Nephron (organoid): ENCODE data around the gene SAV1.

Source experiments
- H3K27ac Mint-ChIP-seq, 3 experiments: 2 replicates each; pipeline ENCODE4 v1.8.0; 2020; ENCODE audit warnings: mixed read lengths in 3 of 3, mild to moderate bottlenecking in 2 of 3, moderate library complexity in 1 of 3
- H3K27me3 Mint-ChIP-seq: 2 replicates; pipeline ENCODE4 v1.8.0; 2021; ENCODE audit warnings: low read depth, mild to moderate bottlenecking, moderate library complexity, mixed read lengths
- H3K36me3 Mint-ChIP-seq: 2 replicates; pipeline ENCODE4 v1.8.0; 2020; ENCODE audit warnings: low read depth, mixed read lengths
- H3K4me1 Mint-ChIP-seq: 2 replicates; pipeline ENCODE4 v1.8.0; 2020; ENCODE audit warnings: mixed read lengths
- H3K4me3 Mint-ChIP-seq, 3 experiments: 2 replicates each; pipeline ENCODE4 v1.8.0; 2020; ENCODE audit warnings: mild to moderate bottlenecking in 3 of 3, mixed read lengths in 3 of 3, moderate library complexity in 2 of 3
- H3K9me3 Mint-ChIP-seq: 2 replicates; pipeline ENCODE4 v1.8.0; 2020; ENCODE audit warnings: mixed read lengths
- CTCF ChIP-seq, 3 experiments: fragments of 200-600 bp; sonication (generic); IDR thresholded peaks; one replicate each; pipeline ENCODE4 v1.5.0; 2021; ENCODE audit warnings: antibody characterized with exemption in 3 of 3; ENCODE audit not compliant: unreplicated experiment in 3 of 3

SAV1 gene

GRCh38 chr14:50677527-50678063 is 9.5 kb upstream of the SAV1 start:
- Mint-ChIP-seq H3K4me1 (no peaks in the 10 kb centered on the region), H3K27me3 (no peaks in the 10 kb centered on the region), H3K4me3 (no peak overlapping the region), H3K9me3 (peaks cover 8% of the 10 kb centered on the region), H3K27ac (peak overlapping the region in 1 of 3 experiments; percentile 17), H3K36me3 (no peaks in the 10 kb centered on the region)
- no peak for TF ChIP-seq CTCF (IDR thresholded peaks at IDR 0.05; ENCODE audit: unreplicated experiment in 3 of 3)

GRCh38 chr14:50676814-50677516 is 8.9 kb upstream of the SAV1 start:
- Mint-ChIP-seq H3K9me3 (peaks cover 5% of the 10 kb centered on the region), H3K36me3 (no peaks in the 10 kb centered on the region), H3K27ac (peak overlapping the region in 1 of 3 experiments; percentile 17), H3K27me3 (no peaks in the 10 kb centered on the region), H3K4me3 (no peak overlapping the region), H3K4me1 (no peaks in the 10 kb centered on the region)
- no peak for TF ChIP-seq CTCF (IDR thresholded peaks at IDR 0.05; ENCODE audit: unreplicated experiment in 3 of 3)

- peaks cover under 1% of the 10 kb centered on the region for H3K9me3 Mint-ChIP-seq
- no peaks in the 10 kb centered on the region for H3K36me3 Mint-ChIP-seq
- H3K4me3 Mint-ChIP-seq = no peak overlapping the region
- H3K27me3 Mint-ChIP-seq = no peaks in the 10 kb centered on the region
- TF ChIP-seq CTCF (IDR thresholded peaks at IDR 0.05; ENCODE audit: unreplicated experiment in 3 of 3) = no peak
- no peaks in the 10 kb centered on the region for H3K4me1 Mint-ChIP-seq
- H3K27ac Mint-ChIP-seq = peak overlapping the region in 1 of 3 experiments; percentile 51
These were observed 7.5 kb upstream of the SAV1 start for GRCh38 chr14:50675597-50675996.

- H3K36me3 Mint-ChIP-seq = no peaks in the 10 kb centered on the region
These were observed 2.8 kb upstream of the SAV1 start for GRCh38 chr14:50670866-50671256.

GRCh38 chr14:50670196-50670865 is 2.2 kb upstream of the SAV1 start:
- no peak for TF ChIP-seq CTCF (IDR thresholded peaks at IDR 0.05; ENCODE audit: unreplicated experiment in 3 of 3)
- Mint-ChIP-seq H3K4me1 (peaks cover 14% of the 10 kb centered on the region), H3K9me3 (no peaks in the 10 kb centered on the region), H3K27ac (peak overlapping the region in 1 of 3 experiments; percentile 57), H3K27me3 (no peaks in the 10 kb centered on the region), H3K36me3 (no peaks in the 10 kb centered on the region), H3K4me3 (no peak overlapping the region)

More at GRCh38 chr14:50670866-50671256, 2.8 kb upstream of the SAV1 start:
- H3K9me3 Mint-ChIP-seq = no peaks in the 10 kb centered on the region
- no peaks in the 10 kb centered on the region for H3K27me3 Mint-ChIP-seq
- TF ChIP-seq CTCF (IDR thresholded peaks at IDR 0.05; ENCODE audit: unreplicated experiment in 3 of 3) = no peak
- no peak overlapping the region for H3K4me3 Mint-ChIP-seq
- peak overlapping the region in 1 of 3 experiments; percentile 57 for H3K27ac Mint-ChIP-seq
- H3K4me1 Mint-ChIP-seq = peaks cover 14% of the 10 kb centered on the region
